Bronchial epithelial cell (primary cell): Measurements from ENCODE around the gene PAGR1. TPM values are rescaled to one million over a fixed set of nuclear protein-coding genes. Genes with fewer than 3 reads are reported as not detected.
"Not testable (repeated sequence)": the region's sequence is repeated elsewhere in the genome, so short reads cannot be mapped to it uniquely, and the experiment has no call there.

Experiments
- DNase-seq: peaks from one replicate; pipeline ENCODE4 v3.0.0-alpha.2; 2010; ENCODE audit warnings: low read depth
- FAIRE-seq: peaks from 2 replicates; lab custom pipeline; 2011; peaks lifted over from hg19 to GRCh38; lab: Jason Lieb, UNC
- H3K27me3 ChIP-seq: 2 replicates; pipeline ENCODE4 v1.5.1; 2011; ENCODE audit warnings: low read length; ENCODE audit not compliant: control insufficient read depth, insufficient read depth
- H3K36me3 ChIP-seq: 2 replicates; pipeline ENCODE4 v1.5.1; 2011; ENCODE audit warnings: low read length; ENCODE audit not compliant: control insufficient read depth, insufficient read depth
- H3K4me3 ChIP-seq: 2 replicates; pipeline ENCODE4 v1.5.1; 2011; ENCODE audit warnings: mild to moderate bottlenecking, low read depth, low read length, control low read depth
- total RNA-seq: library from RNA; depleted of rRNA; stranded (reverse); fragments of >200 nt; gene quantifications from 2 replicates; pipeline ENCODE4 v1.2.1, GENCODE V29; 2014
- TF ChIP-seq, protein P1 (sequence below): IDR thresholded peaks from 2 replicates; pipeline ENCODE4 v1.5.1; 2011; ENCODE audit warnings: mild to moderate bottlenecking, moderate library complexity, low read length, control low read depth, inconsistent platforms; ENCODE audit not compliant: insufficient read depth, severe bottlenecking

The PAGR1 gene
- total RNA-seq: 15.2 and 24.7 TPM in 2 replicates

DNA sequence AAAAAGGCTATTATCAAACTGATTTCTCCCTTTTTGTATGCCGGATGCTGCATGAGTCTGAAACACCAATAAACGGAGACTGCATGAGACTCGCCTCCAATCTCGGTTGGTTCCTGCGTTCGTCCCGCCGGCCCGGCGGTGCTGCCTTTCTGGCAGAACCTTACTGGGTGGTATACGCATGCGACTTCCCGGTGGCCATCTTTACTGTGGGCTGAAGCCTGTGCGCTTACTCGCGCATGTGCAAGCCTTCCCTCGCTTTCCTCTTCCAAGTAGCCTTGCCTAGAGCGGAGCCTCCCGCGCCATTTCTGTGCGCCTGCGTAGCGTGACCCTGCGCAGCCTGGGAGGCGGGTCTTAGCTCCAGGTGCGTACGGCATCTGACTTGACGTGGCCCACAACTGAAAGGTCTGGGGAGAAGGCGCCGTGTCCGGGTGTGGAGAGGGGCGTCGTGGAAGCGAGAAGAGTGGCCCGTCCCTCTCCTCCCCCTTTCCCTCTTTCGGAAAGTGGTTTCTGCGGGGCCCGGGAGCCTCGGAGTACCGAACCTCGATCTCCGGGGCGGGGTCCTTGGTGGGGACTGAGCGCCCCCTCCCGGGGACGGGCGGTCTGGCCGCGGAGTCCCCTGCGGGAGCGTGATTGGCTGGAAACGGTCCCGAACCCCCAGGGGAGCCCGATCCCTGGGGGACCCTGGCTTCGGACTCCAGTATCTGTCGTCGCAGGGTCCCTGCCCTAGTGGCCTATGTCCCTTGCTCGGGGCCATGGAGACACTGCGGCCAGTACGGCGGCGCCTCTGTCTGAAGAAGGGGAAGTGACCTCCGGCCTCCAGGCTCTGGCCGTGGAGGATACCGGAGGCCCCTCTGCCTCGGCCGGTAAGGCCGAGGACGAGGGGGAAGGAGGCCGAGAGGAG lies at the start of gene PAGR1:
PAGR1 (plus strand) TSS at position 360 of the 901 bp plus-strand sequence; CDS start at position 734, 374 bp downstream.
- peak within 1 kb of the TSS; percentile 89 for H3K4me3 ChIP-seq
- TF ChIP-seq, protein P1, sequence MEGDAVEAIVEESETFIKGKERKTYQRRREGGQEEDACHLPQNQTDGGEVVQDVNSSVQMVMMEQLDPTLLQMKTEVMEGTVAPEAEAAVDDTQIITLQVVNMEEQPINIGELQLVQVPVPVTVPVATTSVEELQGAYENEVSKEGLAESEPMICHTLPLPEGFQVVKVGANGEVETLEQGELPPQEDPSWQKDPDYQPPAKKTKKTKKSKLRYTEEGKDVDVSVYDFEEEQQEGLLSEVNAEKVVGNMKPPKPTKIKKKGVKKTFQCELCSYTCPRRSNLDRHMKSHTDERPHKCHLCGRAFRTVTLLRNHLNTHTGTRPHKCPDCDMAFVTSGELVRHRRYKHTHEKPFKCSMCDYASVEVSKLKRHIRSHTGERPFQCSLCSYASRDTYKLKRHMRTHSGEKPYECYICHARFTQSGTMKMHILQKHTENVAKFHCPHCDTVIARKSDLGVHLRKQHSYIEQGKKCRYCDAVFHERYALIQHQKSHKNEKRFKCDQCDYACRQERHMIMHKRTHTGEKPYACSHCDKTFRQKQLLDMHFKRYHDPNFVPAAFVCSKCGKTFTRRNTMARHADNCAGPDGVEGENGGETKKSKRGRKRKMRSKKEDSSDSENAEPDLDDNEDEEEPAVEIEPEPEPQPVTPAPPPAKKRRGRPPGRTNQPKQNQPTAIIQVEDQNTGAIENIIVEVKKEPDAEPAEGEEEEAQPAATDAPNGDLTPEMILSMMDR: peak; percentile 96
- peak; percentile 99 for DNase-seq
- peaks cover 3% of the 10 kb centered on the region for H3K36me3 ChIP-seq
- no peak for FAIRE-seq
- no peaks in the 10 kb centered on the region for H3K27me3 ChIP-seq

- Histone ChIP-seq H3K36me3 (no peaks in the 10 kb centered on the region), H3K4me3 (no peak overlapping the region), H3K27me3 (no peaks in the 10 kb centered on the region)
- TF ChIP-seq, protein P1: no peak
- FAIRE-seq (no peak), DNase-seq (no peak)
Measured at GRCh38 chr16:29766571-29766970, 49.4 kb upstream of the PAGR1 start.

DNA sequence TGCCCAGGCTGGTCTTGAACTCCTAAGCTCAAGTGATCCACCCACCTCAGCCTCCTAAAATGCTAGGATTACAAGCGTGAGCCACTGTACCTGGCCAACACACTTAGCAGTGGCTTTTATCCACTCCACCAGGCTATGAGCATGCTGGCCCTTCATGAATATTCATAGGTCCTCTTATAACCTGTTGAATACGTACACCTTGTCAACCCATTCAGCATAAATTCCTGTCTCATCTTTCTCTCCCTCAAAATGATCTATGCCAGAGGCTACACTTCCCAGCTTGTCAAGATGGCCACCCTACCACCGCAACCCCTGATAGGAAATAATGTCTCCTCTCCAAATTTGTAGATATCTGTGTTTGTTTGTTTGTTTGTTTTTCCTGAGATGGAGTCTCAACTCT lies 48.9 kb upstream of the PAGR1 start:
- H3K36me3 ChIP-seq: no peaks in the 10 kb centered on the region
- TF ChIP-seq, protein P1: no peak
- no peak overlapping the region for H3K4me3 ChIP-seq
- FAIRE-seq (no peak), DNase-seq (no peak)
- H3K27me3 ChIP-seq: no peaks in the 10 kb centered on the region

DNA sequence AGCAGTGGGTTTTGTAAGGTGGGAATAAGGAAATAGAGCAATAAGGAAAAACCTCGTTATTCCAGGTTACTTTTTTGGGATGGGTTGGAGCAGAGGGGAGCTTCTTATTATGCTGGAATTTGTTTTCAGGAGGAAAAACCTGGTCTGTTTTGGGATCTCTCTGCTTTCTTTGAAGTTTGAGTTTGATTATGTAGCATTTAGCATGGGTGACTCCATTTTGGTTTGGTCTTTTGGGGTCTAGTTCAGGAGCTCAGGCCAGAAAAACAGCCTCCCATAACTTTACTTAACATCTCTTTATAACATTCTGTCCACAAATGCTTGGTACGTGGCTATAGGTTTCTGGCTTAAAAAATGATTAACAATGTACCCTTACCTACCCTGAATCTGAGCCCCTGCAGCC lies 46.4 kb upstream of the PAGR1 start:
- TF ChIP-seq, protein P1: no peak
- FAIRE-seq: no peak
- DNase-seq: no peak
- Histone ChIP-seq H3K4me3 (no peak overlapping the region), H3K36me3 (no peaks in the 10 kb centered on the region), H3K27me3 (no peaks in the 10 kb centered on the region)

DNA sequence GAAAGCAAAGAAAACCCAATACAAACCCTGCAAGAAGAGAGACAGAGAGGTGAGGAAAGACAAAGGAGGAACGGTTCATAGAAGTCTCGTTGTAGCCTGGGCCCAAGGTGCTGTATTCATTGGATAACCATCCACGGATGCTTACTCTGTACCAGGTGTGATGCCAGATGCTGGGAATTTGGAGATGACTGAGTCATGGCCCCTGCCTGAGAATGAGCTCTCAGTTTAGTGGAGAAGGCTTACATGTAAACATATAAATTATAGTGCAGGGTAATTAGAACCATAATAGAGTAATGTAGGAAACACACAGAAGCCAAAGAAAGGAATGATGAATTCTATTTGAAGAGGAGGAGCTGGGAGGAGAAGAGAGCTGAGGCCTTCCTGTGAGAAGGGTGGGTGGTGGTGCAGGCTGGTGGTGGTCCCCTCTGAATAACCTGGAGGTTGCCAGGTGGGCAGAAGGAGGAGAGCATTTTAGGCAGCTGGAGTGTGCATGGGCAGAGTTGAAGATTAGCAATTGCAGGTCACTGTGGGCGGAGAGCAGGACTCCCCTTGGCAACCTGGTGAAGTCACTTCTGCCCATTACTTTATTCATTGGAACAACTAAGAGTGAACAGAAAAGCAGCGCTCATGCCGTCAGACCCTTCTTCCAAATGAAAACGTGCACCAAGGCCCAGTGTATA lies 45.6 kb upstream of the PAGR1 start:
- TF ChIP-seq, protein P1: no peak
- Histone ChIP-seq H3K36me3 (no peaks in the 10 kb centered on the region), H3K4me3 (no peak overlapping the region), H3K27me3 (no peaks in the 10 kb centered on the region)
- DNase-seq (no peak), FAIRE-seq (no peak)

- H3K27me3 ChIP-seq, H3K36me3 ChIP-seq, FAIRE-seq, DNase-seq, H3K4me3 ChIP-seq: not testable (repeated sequence)
Measured at GRCh38 chr16:29772330-29772729, 43.6 kb upstream of the PAGR1 start.
